HCT116 (cell line): ENCODE data around the gene DMXL2. TPM values are rescaled to one million over a fixed set of nuclear protein-coding genes. Genes with fewer than 3 reads are reported as not detected.
A peak's percentile ranks its signal among the peaks of the same experiment; 100 is the strongest.

Source experiments
- ATAC-seq: fragments of 200-7000 bp; cut with Tn5 transposase; 2 replicates; pipeline ENCODE4 v1.9.1; 2020; ENCODE audit warnings: mild to moderate bottlenecking, moderate library complexity
- BruUV-seq: library from RNA; stranded (reverse); fragments of 400-500 nt; replicated peaks from 2 replicates; lab custom pipeline; 2021; lab: Mats Ljungman, UMichigan
- CTCF ChIA-PET: fragments of 300-600 bp; sonication (Branson Sonifier 250); formaldehyde crosslinking; loops from one replicate; lab custom pipeline; 2021; ENCODE audit warnings: antibody characterized with exemption; lab: Charles Lee
- POLR2A ChIA-PET: fragments of 300-600, 350-600 bp; sonication (Branson Sonifier 250); formaldehyde crosslinking; loops from one replicate; lab custom pipeline; 2021; ENCODE audit warnings: antibody characterized with exemption; lab: Charles Lee
- RAD21 ChIA-PET, 2 experiments: fragments of 300-600 bp; sonication (Branson Sonifier 250); formaldehyde crosslinking; loops; one replicate each; lab custom pipeline; 2023; ENCODE audit warnings: low total read pairs in 2 of 2; ENCODE audit not compliant: uncharacterized antibody in 2 of 2, unreplicated experiment in 2 of 2, low non-redundant PET in 1 of 2; lab: Charles Lee
- DNase-seq: peaks from one replicate; pipeline ENCODE4 v3.0.0-alpha.2; 2010; ENCODE audit warnings: low read depth, low spot score
- H2AFZ ChIP-seq: fragments of 200-600 bp; shearing (Covaris generic), sonication (generic); 2 replicates; pipeline ENCODE4 v1.6.1; 2017; ENCODE audit warnings: low read depth, mixed run types, mixed read lengths, antibody characterized with exemption, low read length; ENCODE audit not compliant: poor library complexity, severe bottlenecking
- H3K27ac ChIP-seq: 2 replicates; pipeline ENCODE4 v1.5.1; 2012; ENCODE audit warnings: low read depth, low read length
- H3K27me3 ChIP-seq: fragments of 200-600 bp; sonication (generic); 2 replicates; pipeline ENCODE4 v1.6.1; 2016; ENCODE audit warnings: mixed run types, low read length, mixed read lengths; ENCODE audit not compliant: insufficient read depth
- H3K36me3 ChIP-seq, 2 experiments: fragments of 200-500 bp in 1 of 2; fragments of 200-600 bp in 1 of 2; sonication (Bioruptor generic) in 1 of 2; sonication (generic) in 1 of 2; 2 replicates each; pipeline versions ENCODE4 v1.5.1 to v1.6.1; 2014 to 2016; ENCODE audit warnings: low read length in 2 of 2, inconsistent platforms in 1 of 2, mixed read lengths in 1 of 2, mixed run types in 1 of 2; ENCODE audit not compliant: insufficient read depth in 2 of 2, control insufficient read depth in 1 of 2
- H3K4me1 ChIP-seq, 2 experiments: fragments of 200-600 bp in 1 of 2; sonication (generic) in 1 of 2; 2 replicates each; pipeline versions ENCODE4 v1.5.1 to v1.6.1; 2012 to 2017; ENCODE audit warnings: low read length in 2 of 2, inconsistent platforms in 1 of 2, mild to moderate bottlenecking in 1 of 2, mixed read lengths in 1 of 2, mixed run types in 1 of 2, moderate library complexity in 1 of 2; ENCODE audit not compliant: insufficient read depth in 2 of 2, control insufficient read depth in 1 of 2
- H3K4me2 ChIP-seq: fragments of 200-600 bp; sonication (generic); 2 replicates; pipeline ENCODE4 v1.6.1; 2017; ENCODE audit warnings: mixed run types, low read length, mixed read lengths
- H3K4me3 ChIP-seq, 2 experiments: fragments of 200-600 bp in 1 of 2; sonication (generic) in 1 of 2; replicated peaks in 1 of 2; 2 replicates each; pipeline ENCODE4 v1.5.1; 2011 to 2016; ENCODE audit warnings: low read length in 2 of 2, control low read depth in 1 of 2, low read depth in 1 of 2, mild to moderate bottlenecking in 1 of 2, mixed read lengths in 1 of 2, mixed run types in 1 of 2
- H3K79me2 ChIP-seq: fragments of 200-600 bp; sonication (generic); 2 replicates; pipeline ENCODE4 v1.6.1; 2017; ENCODE audit warnings: mild to moderate bottlenecking, mixed run types, low read length, moderate library complexity, mixed read lengths; ENCODE audit not compliant: insufficient read depth
- H3K9ac ChIP-seq: fragments of 200-600 bp; sonication (generic); 2 replicates; pipeline ENCODE4 v1.6.1; 2016; ENCODE audit warnings: low read length, mixed read lengths
- H3K9me2 ChIP-seq: fragments of 200-600 bp; sonication (generic), shearing (Covaris generic); 2 replicates; pipeline ENCODE4 v1.6.1; 2017; ENCODE audit warnings: mixed run types, mild to moderate bottlenecking, moderate library complexity; ENCODE audit not compliant: insufficient read depth
- H3K9me3 ChIP-seq, 2 experiments: fragments of 200-500 bp in 1 of 2; fragments of 200-600 bp in 1 of 2; sonication (Bioruptor generic) in 1 of 2; sonication (generic) in 1 of 2; 2 replicates each; pipeline ENCODE4 v1.6.1; 2014 to 2017; ENCODE audit warnings: low read length in 2 of 2, mixed read lengths in 2 of 2, inconsistent platforms in 1 of 2, low read depth in 1 of 2, mild to moderate bottlenecking in 1 of 2, mixed run types in 1 of 2, moderate library complexity in 1 of 2; ENCODE audit not compliant: control insufficient read depth in 1 of 2, insufficient read depth in 1 of 2
- H4K20me1 ChIP-seq: fragments of 200-600 bp; sonication (generic), shearing (Covaris generic); 2 replicates; pipeline ENCODE4 v1.6.1; 2017; ENCODE audit warnings: mixed run types, mild to moderate bottlenecking, moderate library complexity; ENCODE audit not compliant: insufficient read depth
- CEBPB ChIP-seq: IDR thresholded peaks from 2 replicates; pipeline ENCODE4 v1.6.1; 2012; ENCODE audit warnings: low read depth
- ELF1 ChIP-seq: IDR thresholded peaks from 2 replicates; pipeline ENCODE4 v1.6.1; 2012; ENCODE audit warnings: low read depth, borderline replicate concordance
- EZH2phosphoT487 ChIP-seq: fragments of 200-600 bp; IDR thresholded peaks from 2 replicates; pipeline ENCODE4 v1.6.1; 2018; ENCODE audit warnings: antibody characterized with exemption, borderline replicate concordance
- FOSL1 ChIP-seq: IDR thresholded peaks from 2 replicates; pipeline ENCODE4 v1.6.1; 2012; ENCODE audit warnings: low read depth
- SP1 ChIP-seq: IDR thresholded peaks from 2 replicates; pipeline ENCODE4 v1.6.1; 2012; ENCODE audit warnings: low read depth
- TCF7L2 ChIP-seq: IDR thresholded peaks from 2 replicates; pipeline ENCODE4 v1.7.0; 2011; ENCODE audit warnings: borderline replicate concordance, inconsistent platforms; ENCODE audit not compliant: insufficient read depth, insufficient read length; ENCODE audit errors: extremely low read depth
- YY1 ChIP-seq: IDR thresholded peaks from 2 replicates; pipeline ENCODE4 v1.6.1; 2011; ENCODE audit warnings: low read length, low read depth, moderate library complexity, mild to moderate bottlenecking; ENCODE audit not compliant: insufficient replicate concordance; ENCODE audit errors: extremely low read depth
- ZFX ChIP-seq: fragments of 450-650 bp; IDR thresholded peaks from 2 replicates; pipeline ENCODE4 v1.6.1; 2017
- intact Hi-C: fragments of 100-400 bp; cut with micrococcal nuclease; formaldehyde crosslinking; loops from 2 replicates; pipeline ENCODE4 v1.10.0; 2022
- total RNA-seq: library from RNA; stranded (reverse); gene quantifications from one replicate; pipeline ENCODE4 v1.2.1, GENCODE V29; 2021; ENCODE audit not compliant: unreplicated experiment
- TF ChIP-seq, protein P1 (sequence below): IDR thresholded peaks from 2 replicates; pipeline ENCODE4 v1.6.1; 2012
- TF ChIP-seq, protein P2 (sequence below), 3 experiments: fragments of 200-600 bp in 1 of 3; sonication (generic) in 1 of 3; IDR thresholded peaks in 2 of 3; conservative IDR thresholded peaks in 1 of 3; 2 replicates each; pipeline ENCODE4 v1.5.1; 2012 to 2017; ENCODE audit warnings: low read depth in 2 of 3, low read length in 2 of 3, antibody characterized with exemption in 1 of 3, borderline replicate concordance in 1 of 3, control low read depth in 1 of 3, mild to moderate bottlenecking in 1 of 3, mixed read lengths in 1 of 3, mixed run types in 1 of 3, moderate library complexity in 1 of 3; ENCODE audit not compliant: insufficient read depth in 1 of 3
- TF ChIP-seq, protein P3 (sequence below): IDR thresholded peaks from 2 replicates; pipeline ENCODE4 v1.6.1; 2011; ENCODE audit warnings: mild to moderate bottlenecking, low read length, moderate library complexity; ENCODE audit not compliant: insufficient replicate concordance; ENCODE audit errors: extremely low read depth
- TF ChIP-seq, protein P4 (sequence below): IDR thresholded peaks from 2 replicates; pipeline ENCODE4 v1.6.1; 2012; ENCODE audit warnings: low read depth

Gene DMXL2
- total RNA-seq, 1 experiment from 2014 or later: 21.5 TPM

DNA sequence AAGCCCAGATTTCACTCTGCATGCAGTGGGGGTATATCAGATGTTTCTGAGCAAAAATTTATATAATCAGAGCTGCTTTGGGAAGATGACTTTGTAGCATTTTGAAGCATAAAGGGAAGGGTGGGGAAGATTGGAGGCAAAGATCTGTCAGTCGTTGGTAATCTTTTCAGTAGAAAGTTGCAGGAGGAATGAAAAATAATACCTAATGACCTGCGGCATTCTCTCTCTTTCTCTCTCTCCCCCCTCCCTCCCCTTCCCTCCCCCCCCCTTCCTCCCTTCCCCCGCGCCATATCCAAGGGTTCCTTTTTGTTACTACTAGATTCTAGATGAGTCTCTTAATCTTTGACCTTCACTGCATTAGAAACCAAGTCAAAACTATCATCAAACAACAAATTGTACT lies 1.5 kb upstream of the DMXL2 start:
- Histone ChIP-seq H4K20me1 (no peaks in the 10 kb centered on the region), H3K9me3 (no peaks in the 10 kb centered on the region), H2AFZ (peak overlapping the region; percentile 28), H3K9me2 (no peaks in the 10 kb centered on the region), H3K4me2 (peak overlapping the region; percentile 89), H3K27me3 (no peaks in the 10 kb centered on the region), H3K79me2 (peaks cover 28% of the 10 kb centered on the region), H3K9ac (no peak overlapping the region), H3K27ac (no peak overlapping the region), H3K36me3 (no peaks in the 10 kb centered on the region)
- no TSS peak for BruUV-seq
- ChIA-PET CTCF (no interaction called here), POLR2A (no interaction called here), RAD21 (no interaction called here)
- ATAC-seq (no peak), DNase-seq (no peak)
- intact Hi-C loops: no loop called here
- no peak for TF ChIP-seq SP1
- no peak for TF ChIP-seq YY1
- TF ChIP-seq, protein P1, sequence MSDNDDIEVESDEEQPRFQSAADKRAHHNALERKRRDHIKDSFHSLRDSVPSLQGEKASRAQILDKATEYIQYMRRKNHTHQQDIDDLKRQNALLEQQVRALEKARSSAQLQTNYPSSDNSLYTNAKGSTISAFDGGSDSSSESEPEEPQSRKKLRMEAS: no peak
- TF ChIP-seq, protein P2, sequence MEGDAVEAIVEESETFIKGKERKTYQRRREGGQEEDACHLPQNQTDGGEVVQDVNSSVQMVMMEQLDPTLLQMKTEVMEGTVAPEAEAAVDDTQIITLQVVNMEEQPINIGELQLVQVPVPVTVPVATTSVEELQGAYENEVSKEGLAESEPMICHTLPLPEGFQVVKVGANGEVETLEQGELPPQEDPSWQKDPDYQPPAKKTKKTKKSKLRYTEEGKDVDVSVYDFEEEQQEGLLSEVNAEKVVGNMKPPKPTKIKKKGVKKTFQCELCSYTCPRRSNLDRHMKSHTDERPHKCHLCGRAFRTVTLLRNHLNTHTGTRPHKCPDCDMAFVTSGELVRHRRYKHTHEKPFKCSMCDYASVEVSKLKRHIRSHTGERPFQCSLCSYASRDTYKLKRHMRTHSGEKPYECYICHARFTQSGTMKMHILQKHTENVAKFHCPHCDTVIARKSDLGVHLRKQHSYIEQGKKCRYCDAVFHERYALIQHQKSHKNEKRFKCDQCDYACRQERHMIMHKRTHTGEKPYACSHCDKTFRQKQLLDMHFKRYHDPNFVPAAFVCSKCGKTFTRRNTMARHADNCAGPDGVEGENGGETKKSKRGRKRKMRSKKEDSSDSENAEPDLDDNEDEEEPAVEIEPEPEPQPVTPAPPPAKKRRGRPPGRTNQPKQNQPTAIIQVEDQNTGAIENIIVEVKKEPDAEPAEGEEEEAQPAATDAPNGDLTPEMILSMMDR (IDR thresholded peaks at IDR 0.05 in 2 of 3, conservative IDR thresholded peaks at IDR 0.05 in 1 of 3; ENCODE audit: borderline replicate concordance in 1 of 3, insufficient read depth in 1 of 3, low read depth in 2 of 3, low read length in 2 of 3): no peak
- TF ChIP-seq ELF1: no peak
- TF ChIP-seq, protein P3, sequence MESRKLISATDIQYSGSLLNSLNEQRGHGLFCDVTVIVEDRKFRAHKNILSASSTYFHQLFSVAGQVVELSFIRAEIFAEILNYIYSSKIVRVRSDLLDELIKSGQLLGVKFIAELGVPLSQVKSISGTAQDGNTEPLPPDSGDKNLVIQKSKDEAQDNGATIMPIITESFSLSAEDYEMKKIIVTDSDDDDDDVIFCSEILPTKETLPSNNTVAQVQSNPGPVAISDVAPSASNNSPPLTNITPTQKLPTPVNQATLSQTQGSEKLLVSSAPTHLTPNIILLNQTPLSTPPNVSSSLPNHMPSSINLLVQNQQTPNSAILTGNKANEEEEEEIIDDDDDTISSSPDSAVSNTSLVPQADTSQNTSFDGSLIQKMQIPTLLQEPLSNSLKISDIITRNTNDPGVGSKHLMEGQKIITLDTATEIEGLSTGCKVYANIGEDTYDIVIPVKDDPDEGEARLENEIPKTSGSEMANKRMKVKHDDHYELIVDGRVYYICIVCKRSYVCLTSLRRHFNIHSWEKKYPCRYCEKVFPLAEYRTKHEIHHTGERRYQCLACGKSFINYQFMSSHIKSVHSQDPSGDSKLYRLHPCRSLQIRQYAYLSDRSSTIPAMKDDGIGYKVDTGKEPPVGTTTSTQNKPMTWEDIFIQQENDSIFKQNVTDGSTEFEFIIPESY: no peak
- TF ChIP-seq ZFX: no peak
- TF ChIP-seq, protein P4, sequence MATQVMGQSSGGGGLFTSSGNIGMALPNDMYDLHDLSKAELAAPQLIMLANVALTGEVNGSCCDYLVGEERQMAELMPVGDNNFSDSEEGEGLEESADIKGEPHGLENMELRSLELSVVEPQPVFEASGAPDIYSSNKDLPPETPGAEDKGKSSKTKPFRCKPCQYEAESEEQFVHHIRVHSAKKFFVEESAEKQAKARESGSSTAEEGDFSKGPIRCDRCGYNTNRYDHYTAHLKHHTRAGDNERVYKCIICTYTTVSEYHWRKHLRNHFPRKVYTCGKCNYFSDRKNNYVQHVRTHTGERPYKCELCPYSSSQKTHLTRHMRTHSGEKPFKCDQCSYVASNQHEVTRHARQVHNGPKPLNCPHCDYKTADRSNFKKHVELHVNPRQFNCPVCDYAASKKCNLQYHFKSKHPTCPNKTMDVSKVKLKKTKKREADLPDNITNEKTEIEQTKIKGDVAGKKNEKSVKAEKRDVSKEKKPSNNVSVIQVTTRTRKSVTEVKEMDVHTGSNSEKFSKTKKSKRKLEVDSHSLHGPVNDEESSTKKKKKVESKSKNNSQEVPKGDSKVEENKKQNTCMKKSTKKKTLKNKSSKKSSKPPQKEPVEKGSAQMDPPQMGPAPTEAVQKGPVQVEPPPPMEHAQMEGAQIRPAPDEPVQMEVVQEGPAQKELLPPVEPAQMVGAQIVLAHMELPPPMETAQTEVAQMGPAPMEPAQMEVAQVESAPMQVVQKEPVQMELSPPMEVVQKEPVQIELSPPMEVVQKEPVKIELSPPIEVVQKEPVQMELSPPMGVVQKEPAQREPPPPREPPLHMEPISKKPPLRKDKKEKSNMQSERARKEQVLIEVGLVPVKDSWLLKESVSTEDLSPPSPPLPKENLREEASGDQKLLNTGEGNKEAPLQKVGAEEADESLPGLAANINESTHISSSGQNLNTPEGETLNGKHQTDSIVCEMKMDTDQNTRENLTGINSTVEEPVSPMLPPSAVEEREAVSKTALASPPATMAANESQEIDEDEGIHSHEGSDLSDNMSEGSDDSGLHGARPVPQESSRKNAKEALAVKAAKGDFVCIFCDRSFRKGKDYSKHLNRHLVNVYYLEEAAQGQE: no peak
- no peak for TF ChIP-seq EZH2phosphoT487
- TF ChIP-seq FOSL1: no peak
- TF ChIP-seq CEBPB: no peak
- TF ChIP-seq TCF7L2: no peak
- TF ChIP-seq, all 23 proteins: peak for 0
- H3K4me3 ChIP-seq: no peak overlapping the region
- peaks cover 10 to 22% of the 10 kb centered on the region in 2 experiments for H3K4me1 ChIP-seq
